ENCODE results near the gene PTPRR. TPM values are rescaled to one million over a fixed set of nuclear protein-coding genes. Genes with fewer than 3 reads are reported as not detected.

The PTPRR gene
- total RNA-seq, 2 donors from 2014 or later, result 0.37 to 0.51 TPM

DNA sequence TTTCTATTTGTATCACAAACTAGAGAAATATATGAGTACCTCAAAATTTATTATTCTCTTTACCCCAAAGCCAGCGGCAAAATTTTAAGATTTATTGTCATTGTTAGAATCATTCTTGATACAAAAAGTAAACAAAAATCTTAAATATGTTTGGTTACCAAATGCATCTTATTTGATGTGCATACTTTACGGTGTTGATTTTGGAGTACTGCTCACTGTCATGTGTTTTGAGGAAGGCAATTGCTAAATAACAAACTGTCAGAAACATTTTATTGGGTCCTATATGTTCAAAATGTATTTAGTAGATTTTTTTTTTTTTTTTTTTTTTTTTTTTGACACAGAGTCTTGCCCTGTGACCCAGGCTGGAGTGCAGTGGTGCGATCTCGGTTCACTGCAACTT is 124.9 kb downstream of the PTPRR start:
- H3K27me3 ChIP-seq, result no peaks in the 10 kb centered on the region
- no peaks in the 10 kb centered on the region for H3K36me3 ChIP-seq
- no peaks in the 10 kb centered on the region for H3K9me3 ChIP-seq
- TF ChIP-seq, protein P1, sequence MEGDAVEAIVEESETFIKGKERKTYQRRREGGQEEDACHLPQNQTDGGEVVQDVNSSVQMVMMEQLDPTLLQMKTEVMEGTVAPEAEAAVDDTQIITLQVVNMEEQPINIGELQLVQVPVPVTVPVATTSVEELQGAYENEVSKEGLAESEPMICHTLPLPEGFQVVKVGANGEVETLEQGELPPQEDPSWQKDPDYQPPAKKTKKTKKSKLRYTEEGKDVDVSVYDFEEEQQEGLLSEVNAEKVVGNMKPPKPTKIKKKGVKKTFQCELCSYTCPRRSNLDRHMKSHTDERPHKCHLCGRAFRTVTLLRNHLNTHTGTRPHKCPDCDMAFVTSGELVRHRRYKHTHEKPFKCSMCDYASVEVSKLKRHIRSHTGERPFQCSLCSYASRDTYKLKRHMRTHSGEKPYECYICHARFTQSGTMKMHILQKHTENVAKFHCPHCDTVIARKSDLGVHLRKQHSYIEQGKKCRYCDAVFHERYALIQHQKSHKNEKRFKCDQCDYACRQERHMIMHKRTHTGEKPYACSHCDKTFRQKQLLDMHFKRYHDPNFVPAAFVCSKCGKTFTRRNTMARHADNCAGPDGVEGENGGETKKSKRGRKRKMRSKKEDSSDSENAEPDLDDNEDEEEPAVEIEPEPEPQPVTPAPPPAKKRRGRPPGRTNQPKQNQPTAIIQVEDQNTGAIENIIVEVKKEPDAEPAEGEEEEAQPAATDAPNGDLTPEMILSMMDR (IDR thresholded peaks at IDR 0.05), result no peak
- DNase-seq (ENCODE audit: low spot score), result no peak
- no peaks in the 10 kb centered on the region for H3K4me1 ChIP-seq
- H3K27ac ChIP-seq, result no peak overlapping the region
- H3K4me3 ChIP-seq, result no peak overlapping the region

DNA sequence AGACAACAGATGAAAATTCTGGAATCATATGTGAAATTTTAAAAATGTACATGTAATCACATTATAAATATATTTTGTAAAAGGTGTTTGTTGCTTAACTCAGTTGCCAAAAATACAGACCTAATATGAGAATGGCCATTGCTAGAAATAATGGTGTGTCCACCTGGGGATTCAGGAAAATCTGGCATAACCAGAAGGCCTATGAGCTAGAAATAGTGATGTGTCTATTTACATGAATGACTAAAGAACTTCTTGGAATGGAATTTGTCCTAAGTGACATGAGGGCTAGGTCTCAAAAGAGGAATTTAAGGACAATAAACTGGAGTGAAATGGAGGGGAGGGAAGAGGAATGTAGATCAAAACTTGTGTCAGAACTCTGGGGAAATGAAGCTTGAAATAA is 126.4 kb downstream of the PTPRR start:
- TF ChIP-seq, protein P1 (IDR thresholded peaks at IDR 0.05), result no peak
- H3K9me3 ChIP-seq, result no peaks in the 10 kb centered on the region
- H3K4me1 ChIP-seq, result no peaks in the 10 kb centered on the region
- DNase-seq (ENCODE audit: low spot score), result no peak
- H3K27me3 ChIP-seq, result no peaks in the 10 kb centered on the region
- H3K36me3 ChIP-seq, result no peaks in the 10 kb centered on the region
- no peak overlapping the region for H3K4me3 ChIP-seq
- H3K27ac ChIP-seq, result no peak overlapping the region

DNA sequence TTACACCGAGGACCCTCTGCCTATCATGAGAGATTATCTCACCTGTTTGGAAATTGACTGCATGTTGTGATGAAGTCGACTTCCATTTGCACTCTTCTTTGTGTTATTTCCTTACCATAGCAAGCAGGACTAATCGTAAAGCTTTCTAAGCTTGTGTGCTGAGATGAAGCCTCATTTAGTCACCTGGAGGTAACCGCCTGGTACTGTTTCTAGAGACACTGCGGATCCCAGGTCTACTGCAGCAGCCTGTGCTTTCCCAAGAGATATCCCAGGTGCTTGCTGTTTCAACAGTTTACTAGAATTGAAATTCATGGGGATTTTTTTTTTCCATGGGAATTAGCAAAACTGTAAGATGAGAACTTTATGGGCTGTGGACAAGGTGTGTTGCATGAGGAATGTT is 131.8 kb downstream of the PTPRR start:
- Histone ChIP-seq H3K36me3 (no peaks in the 10 kb centered on the region), H3K9me3 (no peaks in the 10 kb centered on the region), H3K4me1 (no peaks in the 10 kb centered on the region), H3K27ac (no peak overlapping the region), H3K27me3 (no peaks in the 10 kb centered on the region), H3K4me3 (no peak overlapping the region)
- TF ChIP-seq, protein P1 (IDR thresholded peaks at IDR 0.05), result no peak
- no peak for DNase-seq (ENCODE audit: low spot score)

DNA sequence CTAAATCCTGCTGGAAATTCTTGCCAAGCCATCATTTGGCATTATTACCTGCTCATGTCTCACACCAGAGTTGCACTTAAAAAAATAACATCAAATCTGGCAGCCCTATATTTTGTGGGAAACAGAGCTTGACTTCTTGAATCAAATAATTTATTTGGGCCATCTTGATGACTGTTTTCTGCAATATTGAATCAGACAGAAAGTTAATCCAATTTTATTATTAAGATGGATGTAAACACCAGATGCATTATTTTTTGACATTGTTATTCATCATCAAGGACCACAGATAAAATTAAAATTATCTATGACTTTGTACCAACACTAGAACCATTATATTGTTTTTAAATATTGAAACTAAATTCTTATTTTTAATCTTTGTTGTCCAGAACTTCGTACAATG is 132.9 kb downstream of the PTPRR start:
- Histone ChIP-seq H3K9me3 (no peaks in the 10 kb centered on the region), H3K4me3 (no peak overlapping the region), H3K27ac (no peak overlapping the region), H3K4me1 (no peaks in the 10 kb centered on the region), H3K27me3 (no peaks in the 10 kb centered on the region), H3K36me3 (no peaks in the 10 kb centered on the region)
- TF ChIP-seq, protein P1 (IDR thresholded peaks at IDR 0.05), result no peak
- DNase-seq (ENCODE audit: low spot score), result no peak

DNA sequence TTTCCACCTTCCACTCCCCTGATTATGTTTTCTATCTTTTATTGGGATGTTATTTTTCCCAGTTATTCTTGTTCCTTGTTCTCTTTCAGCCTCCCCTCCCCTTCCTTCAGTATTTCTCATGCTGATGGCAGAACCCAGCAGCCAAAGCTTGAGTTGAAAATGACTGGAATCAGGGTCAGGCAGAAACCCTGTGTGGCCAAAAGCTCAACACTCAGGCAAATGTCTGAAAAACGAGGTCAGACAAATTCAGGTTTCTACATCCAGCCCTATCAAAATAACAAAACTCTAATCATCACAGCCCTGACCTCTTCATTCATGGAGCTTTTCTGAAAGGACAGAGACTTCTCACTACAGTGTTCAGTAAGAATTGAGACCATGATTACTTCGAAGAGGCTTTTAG is 134.6 kb downstream of the PTPRR start:
- Histone ChIP-seq H3K36me3 (no peaks in the 10 kb centered on the region), H3K4me3 (no peak overlapping the region), H3K4me1 (no peaks in the 10 kb centered on the region), H3K9me3 (no peaks in the 10 kb centered on the region), H3K27ac (no peak overlapping the region), H3K27me3 (no peaks in the 10 kb centered on the region)
- TF ChIP-seq, protein P1 (IDR thresholded peaks at IDR 0.05), result no peak
- no peak for DNase-seq (ENCODE audit: low spot score)

DNA sequence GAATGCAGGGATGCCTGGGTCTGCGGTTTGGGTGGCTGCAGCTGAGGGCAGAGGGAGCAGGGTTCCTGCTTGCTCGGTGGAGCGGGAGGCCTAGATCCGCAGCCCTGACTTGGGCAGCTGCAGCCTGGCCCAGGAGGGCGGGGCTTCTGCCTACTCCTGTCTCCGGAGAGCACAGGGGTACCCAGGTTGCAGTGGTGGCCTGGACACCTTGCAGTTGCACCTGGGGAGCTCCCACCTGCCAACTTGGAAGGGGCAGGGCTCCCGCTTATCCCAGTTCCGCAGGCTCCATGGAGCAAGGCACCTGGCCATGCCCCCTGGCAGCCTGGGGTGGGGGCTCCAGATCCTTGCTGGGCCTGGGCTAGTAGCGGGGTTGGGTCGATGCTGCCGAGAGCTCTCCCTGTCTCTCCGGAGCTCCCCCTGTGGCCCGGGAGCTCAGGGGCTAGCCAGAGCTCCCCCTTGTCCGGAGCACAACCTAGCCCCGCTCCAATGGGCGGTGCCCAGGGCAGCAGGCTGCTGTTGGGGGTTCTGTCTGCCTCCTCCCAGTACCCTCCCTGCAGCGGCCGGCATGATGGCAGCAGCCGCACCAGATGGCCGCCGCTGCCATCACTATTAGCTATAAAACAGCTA is 136.4 kb downstream of the PTPRR start:
- no peak for DNase-seq (ENCODE audit: low spot score)
- Histone ChIP-seq H3K27me3 (no peaks in the 10 kb centered on the region), H3K4me3 (no peak overlapping the region), H3K9me3 (no peaks in the 10 kb centered on the region), H3K27ac (no peak overlapping the region), H3K4me1 (no peaks in the 10 kb centered on the region), H3K36me3 (no peaks in the 10 kb centered on the region)
- TF ChIP-seq, protein P1 (IDR thresholded peaks at IDR 0.05), result no peak

Measured in right atrium auricular region (tissue), 2 donors.